ENCODE data around the gene GPC5.

The GPC5 gene

GRCh38 chr13:92017737-92018136, 619.3 kb downstream of the GPC5 start:
- no peak overlapping the region for H3K4me3 ChIP-seq (ENCODE audit: low read depth, low read length)
- H3K4me1 ChIP-seq (ENCODE audit: control insufficient read depth, insufficient read depth, low read length, unreplicated experiment), result no peaks in the 10 kb centered on the region
- no peak overlapping the region for H3K27ac ChIP-seq (ENCODE audit: low read depth, low read length)
- H3K79me2 ChIP-seq (ENCODE audit: control insufficient read depth, insufficient read depth, low read length, unreplicated experiment), result no peaks in the 10 kb centered on the region
- H3K27me3 ChIP-seq (ENCODE audit: insufficient read depth, low read length), result no peaks in the 10 kb centered on the region
- no peaks in the 10 kb centered on the region for H3K36me3 ChIP-seq (ENCODE audit: insufficient read depth, low read length)
- no peak overlapping the region for H2AFZ ChIP-seq (ENCODE audit: low read length, unreplicated experiment)

DNA sequence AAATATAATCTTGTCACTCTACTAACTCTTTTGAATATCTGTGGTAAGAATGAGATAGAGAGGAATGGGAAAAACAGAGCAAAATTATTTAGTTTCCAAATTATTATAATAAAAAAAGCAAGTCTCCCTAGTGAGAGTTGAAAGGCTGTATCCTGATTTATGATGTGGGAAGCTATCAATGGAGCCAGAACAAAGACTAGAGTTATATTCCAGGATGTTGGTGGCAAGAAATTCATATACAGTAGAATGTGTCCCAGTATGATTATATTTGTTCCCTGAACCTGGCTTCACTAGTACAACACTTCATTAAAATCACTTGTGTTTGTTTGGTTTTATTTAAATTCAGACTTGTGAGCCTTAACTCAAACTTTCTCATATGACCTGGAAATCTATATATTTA, 630.3 kb downstream of the GPC5 start:
- H3K27ac ChIP-seq (ENCODE audit: low read depth, low read length), result no peak overlapping the region
- no peak overlapping the region for H2AFZ ChIP-seq (ENCODE audit: low read length, unreplicated experiment)
- H3K36me3 ChIP-seq (ENCODE audit: insufficient read depth, low read length), result no peaks in the 10 kb centered on the region
- H3K4me3 ChIP-seq (ENCODE audit: low read depth, low read length), result no peak overlapping the region
- H3K4me1 ChIP-seq (ENCODE audit: control insufficient read depth, insufficient read depth, low read length, unreplicated experiment), result no peaks in the 10 kb centered on the region
- no peaks in the 10 kb centered on the region for H3K27me3 ChIP-seq (ENCODE audit: insufficient read depth, low read length)
- no peaks in the 10 kb centered on the region for H3K79me2 ChIP-seq (ENCODE audit: control insufficient read depth, insufficient read depth, low read length, unreplicated experiment)

DNA sequence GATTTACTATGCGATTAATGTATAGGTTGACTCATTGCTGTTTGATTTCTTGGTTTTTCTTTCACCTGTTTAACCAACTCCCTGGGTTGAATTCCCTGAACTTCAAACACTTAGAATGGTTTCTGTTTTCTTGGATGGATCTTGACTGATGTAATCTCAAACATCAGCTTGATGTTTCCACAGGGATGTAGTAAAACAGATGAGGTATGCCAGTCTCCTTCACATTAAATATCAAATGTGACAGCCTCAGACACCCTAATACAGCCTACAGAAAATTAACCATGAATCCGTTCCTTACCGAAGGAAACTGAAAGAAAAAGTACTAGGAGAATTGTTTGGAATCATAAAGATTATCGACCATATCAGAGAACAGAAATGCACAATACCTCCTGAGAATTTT, 631.2 kb downstream of the GPC5 start:
- Histone ChIP-seq H3K36me3 (ENCODE audit: insufficient read depth, low read length) (no peaks in the 10 kb centered on the region), H3K27me3 (ENCODE audit: insufficient read depth, low read length) (no peaks in the 10 kb centered on the region), H3K4me1 (ENCODE audit: control insufficient read depth, insufficient read depth, low read length, unreplicated experiment) (no peaks in the 10 kb centered on the region), H2AFZ (ENCODE audit: low read length, unreplicated experiment) (no peak overlapping the region), H3K79me2 (ENCODE audit: control insufficient read depth, insufficient read depth, low read length, unreplicated experiment) (no peaks in the 10 kb centered on the region), H3K4me3 (ENCODE audit: low read depth, low read length) (no peak overlapping the region), H3K27ac (ENCODE audit: low read depth, low read length) (no peak overlapping the region)

- H2AFZ ChIP-seq (ENCODE audit: low read length, unreplicated experiment), result no peak overlapping the region
- no peak overlapping the region for H3K4me3 ChIP-seq (ENCODE audit: low read depth, low read length)
- H3K4me1 ChIP-seq (ENCODE audit: control insufficient read depth, insufficient read depth, low read length, unreplicated experiment), result no peaks in the 10 kb centered on the region
- no peaks in the 10 kb centered on the region for H3K27me3 ChIP-seq (ENCODE audit: insufficient read depth, low read length)
- H3K27ac ChIP-seq (ENCODE audit: low read depth, low read length), result no peak overlapping the region
- no peaks in the 10 kb centered on the region for H3K36me3 ChIP-seq (ENCODE audit: insufficient read depth, low read length)
- H3K79me2 ChIP-seq (ENCODE audit: control insufficient read depth, insufficient read depth, low read length, unreplicated experiment), result no peaks in the 10 kb centered on the region
These were observed 640.5 kb downstream of the GPC5 start for GRCh38 chr13:92038905-92039304.

DNA sequence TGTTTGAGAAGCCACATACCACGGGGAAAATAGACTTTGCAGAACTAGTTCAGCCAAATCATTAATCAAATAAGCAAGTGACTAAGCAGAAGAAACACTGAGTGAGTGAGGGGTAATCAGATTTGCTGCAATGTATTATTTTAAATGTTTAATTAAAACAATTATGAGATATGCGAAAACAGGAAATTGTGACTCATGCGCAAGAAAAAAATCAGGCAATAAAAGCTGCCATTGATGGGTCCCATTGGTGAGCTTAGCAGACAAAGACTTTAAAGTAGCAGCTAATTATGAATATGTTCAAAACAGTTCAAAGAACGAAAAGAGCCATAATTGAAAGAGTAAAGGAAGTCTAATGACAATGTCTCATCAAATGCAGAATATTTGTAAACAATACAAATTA, 644.1 kb downstream of the GPC5 start:
- Histone ChIP-seq H2AFZ (ENCODE audit: low read length, unreplicated experiment) (no peak overlapping the region), H3K4me3 (ENCODE audit: low read depth, low read length) (no peak overlapping the region), H3K4me1 (ENCODE audit: control insufficient read depth, insufficient read depth, low read length, unreplicated experiment) (no peaks in the 10 kb centered on the region)

GRCh38 chr13:92044351-92044750, 645.9 kb downstream of the GPC5 start:
- H3K27ac ChIP-seq (ENCODE audit: low read depth, low read length), result no peak overlapping the region
- H3K27me3 ChIP-seq (ENCODE audit: insufficient read depth, low read length), result no peaks in the 10 kb centered on the region
- no peaks in the 10 kb centered on the region for H3K36me3 ChIP-seq (ENCODE audit: insufficient read depth, low read length)
- no peak overlapping the region for H2AFZ ChIP-seq (ENCODE audit: low read length, unreplicated experiment)
- no peak overlapping the region for H3K4me3 ChIP-seq (ENCODE audit: low read depth, low read length)
- no peaks in the 10 kb centered on the region for H3K4me1 ChIP-seq (ENCODE audit: control insufficient read depth, insufficient read depth, low read length, unreplicated experiment)
- H3K79me2 ChIP-seq (ENCODE audit: control insufficient read depth, insufficient read depth, low read length, unreplicated experiment), result no peaks in the 10 kb centered on the region

More for the DNA sequence above, 644.1 kb downstream of the GPC5 start:
- Histone ChIP-seq H3K36me3 (ENCODE audit: insufficient read depth, low read length) (no peaks in the 10 kb centered on the region), H3K79me2 (ENCODE audit: control insufficient read depth, insufficient read depth, low read length, unreplicated experiment) (no peaks in the 10 kb centered on the region), H3K27me3 (ENCODE audit: insufficient read depth, low read length) (no peaks in the 10 kb centered on the region), H3K27ac (ENCODE audit: low read depth, low read length) (no peak overlapping the region)

GRCh38 chr13:92054389-92054788, 656.0 kb downstream of the GPC5 start:
- H3K36me3 ChIP-seq (ENCODE audit: insufficient read depth, low read length), result no peaks in the 10 kb centered on the region
- H2AFZ ChIP-seq (ENCODE audit: low read length, unreplicated experiment), result no peak overlapping the region
- H3K79me2 ChIP-seq (ENCODE audit: control insufficient read depth, insufficient read depth, low read length, unreplicated experiment), result no peaks in the 10 kb centered on the region
- no peaks in the 10 kb centered on the region for H3K27me3 ChIP-seq (ENCODE audit: insufficient read depth, low read length)
- H3K4me3 ChIP-seq (ENCODE audit: low read depth, low read length), result no peak overlapping the region
- H3K4me1 ChIP-seq (ENCODE audit: control insufficient read depth, insufficient read depth, low read length, unreplicated experiment), result no peaks in the 10 kb centered on the region
- no peak overlapping the region for H3K27ac ChIP-seq (ENCODE audit: low read depth, low read length)

GRCh38 chr13:92074658-92075057, 676.2 kb downstream of the GPC5 start:
- Histone ChIP-seq H3K4me3 (ENCODE audit: low read depth, low read length) (no peak overlapping the region), H3K27ac (ENCODE audit: low read depth, low read length) (no peak overlapping the region), H3K27me3 (ENCODE audit: insufficient read depth, low read length) (no peaks in the 10 kb centered on the region), H3K4me1 (ENCODE audit: control insufficient read depth, insufficient read depth, low read length, unreplicated experiment) (no peaks in the 10 kb centered on the region), H2AFZ (ENCODE audit: low read length, unreplicated experiment) (no peak overlapping the region), H3K36me3 (ENCODE audit: insufficient read depth, low read length) (no peaks in the 10 kb centered on the region), H3K79me2 (ENCODE audit: control insufficient read depth, insufficient read depth, low read length, unreplicated experiment) (no peaks in the 10 kb centered on the region)

DNA sequence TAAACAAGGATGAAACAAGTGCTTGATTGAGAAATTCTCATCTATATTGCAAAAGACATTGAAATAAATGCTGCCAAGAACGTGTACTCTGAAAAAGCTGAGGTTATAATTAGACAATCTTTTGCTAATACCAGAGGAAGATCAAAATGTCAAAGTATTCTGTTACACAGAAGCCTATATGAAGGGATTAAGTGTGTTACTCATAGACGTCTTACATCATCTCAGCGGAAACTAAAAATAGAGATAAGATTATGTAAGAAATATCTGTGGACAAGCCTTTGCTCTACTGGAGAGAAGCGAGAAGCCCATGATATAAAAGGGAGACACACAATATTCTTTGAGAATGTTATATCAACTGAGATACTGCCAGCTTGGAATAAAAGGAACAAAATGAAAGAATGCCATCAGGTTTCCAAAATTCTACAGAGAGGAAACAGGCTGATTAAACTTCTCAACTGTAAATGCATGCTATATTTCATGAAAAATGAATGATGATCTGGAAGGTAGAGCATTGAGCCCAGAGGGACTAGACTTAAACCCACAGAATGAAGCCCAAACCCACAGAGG, 699.0 kb downstream of the GPC5 start:
- Histone ChIP-seq H3K4me1 (ENCODE audit: control insufficient read depth, insufficient read depth, low read length, unreplicated experiment) (no peaks in the 10 kb centered on the region), H3K4me3 (ENCODE audit: low read depth, low read length) (no peak overlapping the region), H3K27me3 (ENCODE audit: insufficient read depth, low read length) (no peaks in the 10 kb centered on the region), H3K79me2 (ENCODE audit: control insufficient read depth, insufficient read depth, low read length, unreplicated experiment) (no peaks in the 10 kb centered on the region), H3K27ac (ENCODE audit: low read depth, low read length) (no peak overlapping the region), H2AFZ (ENCODE audit: low read length, unreplicated experiment) (no peak overlapping the region), H3K36me3 (ENCODE audit: insufficient read depth, low read length) (no peaks in the 10 kb centered on the region)

DNA sequence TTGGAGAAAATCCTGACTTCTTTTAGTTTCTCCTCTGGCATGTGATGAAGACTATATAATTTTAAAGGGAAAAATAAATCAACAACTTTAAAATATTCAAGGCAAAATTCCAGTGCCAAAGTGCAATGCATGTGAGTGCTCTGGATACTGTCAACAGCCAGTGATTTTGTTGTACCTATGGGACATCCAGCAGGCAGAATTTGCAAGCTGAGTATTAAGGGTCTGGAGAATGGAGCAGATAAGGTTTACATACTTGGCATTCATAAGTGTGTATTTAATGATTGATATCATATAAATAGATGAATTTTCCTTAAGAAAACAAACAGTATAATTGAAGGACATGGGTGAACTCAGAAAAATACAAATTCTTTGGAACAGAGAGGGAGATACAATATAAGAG, 703.4 kb downstream of the GPC5 start:
- no peaks in the 10 kb centered on the region for H3K27me3 ChIP-seq (ENCODE audit: insufficient read depth, low read length)
- no peak overlapping the region for H3K27ac ChIP-seq (ENCODE audit: low read depth, low read length)
- H3K36me3 ChIP-seq (ENCODE audit: insufficient read depth, low read length), result no peaks in the 10 kb centered on the region
- no peaks in the 10 kb centered on the region for H3K4me1 ChIP-seq (ENCODE audit: control insufficient read depth, insufficient read depth, low read length, unreplicated experiment)
- no peak overlapping the region for H2AFZ ChIP-seq (ENCODE audit: low read length, unreplicated experiment)
- H3K79me2 ChIP-seq (ENCODE audit: control insufficient read depth, insufficient read depth, low read length, unreplicated experiment), result no peaks in the 10 kb centered on the region
- no peak overlapping the region for H3K4me3 ChIP-seq (ENCODE audit: low read depth, low read length)

GRCh38 chr13:92103689-92104153, 705.3 kb downstream of the GPC5 start:
- no peaks in the 10 kb centered on the region for H3K4me1 ChIP-seq (ENCODE audit: control insufficient read depth, insufficient read depth, low read length, unreplicated experiment)
- H3K27ac ChIP-seq (ENCODE audit: low read depth, low read length), result no peak overlapping the region
- no peaks in the 10 kb centered on the region for H3K36me3 ChIP-seq (ENCODE audit: insufficient read depth, low read length)
- no peak overlapping the region for H3K4me3 ChIP-seq (ENCODE audit: low read depth, low read length)
- no peak overlapping the region for H2AFZ ChIP-seq (ENCODE audit: low read length, unreplicated experiment)
- no peaks in the 10 kb centered on the region for H3K27me3 ChIP-seq (ENCODE audit: insufficient read depth, low read length)
- no peaks in the 10 kb centered on the region for H3K79me2 ChIP-seq (ENCODE audit: control insufficient read depth, insufficient read depth, low read length, unreplicated experiment)

Data from ACC112 (cell line).